HG03439 (cell line): Measurements from ENCODE around the gene ACTL6A.

Experiments used
- ATAC-seq: cut with Tn5 transposase; IDR thresholded peaks from one replicate; pipeline ENCODE4 v1.9.1; 2021; ENCODE audit warnings: mild to moderate bottlenecking, moderate library complexity; ENCODE audit not compliant: unreplicated experiment

Gene ACTL6A

GRCh38 chr3:179589143-179589542, 26.4 kb downstream of the ACTL6A start:
- ATAC-seq, result no peak

- ATAC-seq, result no peak
Measured at GRCh38 chr3:179590669-179591068, 27.9 kb downstream of the ACTL6A start.

DNA sequence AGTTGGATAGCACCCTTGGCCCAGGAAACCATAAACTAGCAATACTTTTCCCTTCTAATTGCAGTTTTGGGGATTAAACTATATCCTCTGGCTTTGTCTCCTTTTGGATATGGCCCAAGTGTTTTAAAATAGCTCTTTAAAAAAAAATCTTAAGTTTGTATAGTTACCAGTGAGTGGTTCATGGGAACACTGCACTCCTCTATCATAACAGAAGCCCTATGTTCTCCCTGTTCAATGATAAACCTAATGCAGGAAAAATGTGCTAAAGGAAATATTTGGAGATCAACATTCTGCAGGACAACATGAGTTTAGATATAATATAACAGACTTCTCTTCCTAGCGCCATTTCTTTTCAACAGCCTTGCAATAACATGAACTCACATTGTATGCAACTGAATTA, 28.6 kb downstream of the ACTL6A start:
- ATAC-seq, result no peak

- no peak for ATAC-seq
Measured at GRCh38 chr3:179599531-179599930, 36.8 kb downstream of the ACTL6A start.

DNA sequence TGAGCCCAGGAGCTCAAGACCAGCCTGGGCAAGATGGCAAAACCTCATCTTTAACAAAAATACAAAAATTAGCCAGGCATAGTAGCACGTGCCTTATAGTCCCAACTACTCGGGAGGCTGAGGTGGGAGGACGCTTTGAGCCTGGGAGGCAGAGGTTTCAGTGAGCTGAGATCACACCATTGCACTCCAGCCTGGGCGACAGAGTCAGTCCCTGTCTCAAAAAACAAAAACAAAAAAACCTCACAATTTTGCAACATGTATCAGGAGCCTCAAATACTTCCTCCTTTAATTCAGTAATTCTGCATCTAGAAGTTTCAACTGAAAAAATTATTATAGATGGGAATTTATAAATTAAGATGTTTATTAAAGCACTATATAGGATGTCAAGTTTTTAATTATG, 40.6 kb downstream of the ACTL6A start:
- ATAC-seq, result no peak

- ATAC-seq, result no peak
Measured at GRCh38 chr3:179603831-179604230, 41.1 kb downstream of the ACTL6A start.

DNA sequence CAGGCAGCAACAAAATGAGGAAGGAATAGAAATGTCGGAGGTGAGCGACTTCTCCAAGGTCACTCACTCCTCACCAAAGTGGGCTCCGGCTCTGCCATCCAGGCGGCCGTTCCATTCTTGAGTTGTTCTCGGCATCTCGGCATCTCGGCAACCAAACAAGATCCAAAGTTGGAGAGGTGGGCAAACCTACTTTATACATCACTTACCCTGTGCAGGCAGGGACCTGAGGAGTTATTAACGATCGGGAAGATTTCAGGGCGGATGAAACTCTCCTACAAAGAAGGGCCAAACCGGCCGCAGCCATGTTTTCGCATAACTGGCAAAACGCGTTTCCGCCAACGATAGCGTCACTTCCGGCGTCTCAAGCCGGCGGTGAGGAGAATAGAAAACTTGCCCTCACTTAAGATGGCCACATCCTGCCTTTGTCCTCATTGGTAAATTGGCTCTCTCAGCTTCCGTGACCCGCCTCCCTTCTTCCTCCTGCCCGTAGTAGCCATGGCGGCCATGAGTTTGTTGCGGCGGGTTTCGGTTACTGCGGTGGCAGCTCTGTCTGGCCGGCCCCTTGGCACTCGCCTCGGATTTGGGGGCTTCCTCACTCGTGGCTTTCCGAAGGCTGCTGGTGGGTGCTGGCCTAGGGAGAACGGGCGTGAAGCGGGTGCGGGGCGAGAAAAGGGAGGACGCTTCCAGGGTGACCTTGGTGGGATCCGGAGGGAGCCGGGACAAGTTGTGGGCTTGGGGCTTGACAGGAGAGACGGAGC, 41.8 kb downstream of the ACTL6A start, which contains the start of the genes MRPL47 and NDUFB5:
Gene MRPL47 (minus strand): TSS at position 318 of the 758 bp plus-strand sequence. CDS start 14 bp downstream, at position 304.
Gene NDUFB5 (plus strand): TSS at position 474 of the 758 bp plus-strand sequence. CDS start 22 bp downstream, at position 496.
- ATAC-seq, result peak; percentile 95

DNA sequence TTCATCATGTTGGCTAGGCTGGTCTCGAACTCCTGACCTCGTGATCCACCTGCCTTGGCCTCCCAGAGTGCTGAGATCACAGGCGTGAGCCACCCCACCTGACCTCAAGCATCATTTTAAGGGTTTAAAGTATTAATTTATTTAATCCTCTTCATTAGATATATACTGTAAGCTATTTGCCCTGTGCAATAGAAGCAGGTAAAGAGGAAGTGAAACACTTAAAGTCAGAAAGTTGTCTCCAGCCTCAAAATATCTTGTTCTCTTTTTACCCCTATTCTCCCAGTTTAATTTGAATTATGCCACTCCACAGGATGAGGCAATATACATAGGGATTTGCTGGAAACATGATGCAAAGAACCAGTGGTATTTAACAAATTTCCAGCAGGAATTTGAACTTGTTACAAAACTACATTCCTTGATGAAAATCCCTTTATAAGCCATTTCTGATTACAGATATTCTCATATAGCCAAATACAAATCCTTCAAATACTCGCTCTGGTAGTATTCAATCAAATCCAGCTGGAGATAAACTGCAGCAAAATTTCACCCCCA, 43.9 kb downstream of the ACTL6A start:
- ATAC-seq, result no peak

GRCh38 chr3:179608931-179609720, 46.4 kb downstream of the ACTL6A start:
- peak; percentile 40 for ATAC-seq

DNA sequence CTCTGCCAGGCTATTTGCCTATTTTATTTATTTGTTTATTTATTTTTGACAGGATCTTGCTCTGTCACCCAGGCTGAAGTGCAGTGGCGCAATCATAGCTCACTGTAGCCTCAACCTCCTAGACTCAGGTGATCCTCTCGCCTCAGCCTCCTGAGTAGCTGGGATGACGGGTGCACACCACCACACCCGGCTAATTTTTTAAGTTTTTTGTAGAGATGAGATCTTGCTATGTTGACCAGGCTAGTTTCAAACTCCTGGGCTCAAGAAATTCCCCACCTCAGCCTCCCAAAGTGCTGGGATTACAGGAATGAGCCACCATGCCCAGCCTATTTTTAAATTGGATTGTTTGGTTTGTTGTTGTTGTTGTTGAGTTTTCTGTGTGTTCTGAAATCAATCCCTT, 47.3 kb downstream of the ACTL6A start:
- no peak for ATAC-seq

DNA sequence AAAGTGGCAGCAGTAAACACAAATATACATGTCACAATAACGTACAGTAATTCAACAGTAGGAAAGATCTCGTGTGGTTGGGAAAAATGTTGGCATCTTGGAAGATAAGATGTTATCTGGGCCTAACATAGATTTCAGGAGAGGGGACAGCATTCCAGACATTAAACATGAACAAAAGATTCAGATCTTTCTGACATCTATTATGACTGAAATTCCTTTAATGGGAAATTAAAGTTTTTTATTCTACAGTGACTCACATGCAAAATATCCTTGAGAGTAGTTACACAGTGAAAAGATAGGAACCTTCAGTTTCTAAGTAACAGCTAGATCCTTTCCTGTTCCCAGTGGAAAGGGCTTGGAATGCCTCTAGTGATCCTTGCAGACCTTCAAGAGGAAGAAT, 51.1 kb downstream of the ACTL6A start:
- ATAC-seq, result no peak

DNA sequence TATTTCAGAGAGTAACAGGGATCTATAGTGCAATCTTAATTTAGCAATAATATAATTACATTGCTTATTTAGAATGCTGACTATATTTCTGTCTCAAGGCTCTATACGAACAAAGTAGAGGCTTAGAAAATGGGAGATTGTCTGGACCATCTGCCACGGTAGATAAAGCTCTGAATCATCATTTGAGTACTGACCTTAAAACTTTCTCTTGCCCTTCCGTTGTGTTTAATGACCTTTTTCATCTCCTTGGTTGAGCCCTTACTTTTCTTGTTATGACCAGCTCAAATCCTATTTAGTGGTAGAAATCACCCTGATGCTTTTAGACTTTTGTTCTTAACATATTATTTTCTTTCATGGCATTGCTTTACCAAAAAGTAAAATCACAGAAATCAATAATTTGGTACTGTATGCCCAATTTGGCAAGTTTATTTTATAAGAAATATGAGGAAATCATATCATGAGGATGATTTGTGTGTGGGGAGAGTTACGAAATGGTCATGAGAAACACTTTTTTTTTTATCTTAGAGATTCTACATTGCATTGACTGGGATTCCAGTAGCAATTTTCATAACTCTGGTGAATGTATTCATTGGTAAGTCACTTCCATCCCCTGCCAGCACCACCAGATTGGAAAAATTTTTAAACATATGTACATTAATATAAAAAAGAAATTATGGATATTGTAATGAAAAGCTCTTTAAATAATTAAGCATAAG, 52.9 kb downstream of the ACTL6A start:
- ATAC-seq, result no peak

DNA sequence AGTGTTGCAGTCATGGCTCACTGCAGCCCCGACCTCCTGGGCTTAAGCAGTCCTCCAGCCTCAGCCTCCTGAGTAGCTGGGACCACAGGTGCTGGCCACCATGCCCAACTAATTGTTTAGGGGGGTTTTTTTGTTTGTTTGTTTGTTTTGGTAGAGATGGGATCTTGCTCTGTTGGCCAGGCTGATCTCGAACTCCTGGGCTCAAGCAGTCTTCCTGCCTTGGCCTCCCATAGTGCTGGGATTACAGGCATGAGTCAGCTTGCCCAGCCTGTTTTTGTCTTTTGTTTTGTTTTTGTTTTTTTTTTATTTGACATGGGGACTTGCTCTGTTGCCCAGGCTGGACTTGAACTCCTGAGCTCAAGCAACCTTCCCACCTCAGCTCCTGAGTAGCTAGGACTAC, 59.3 kb downstream of the ACTL6A start:
- no peak for ATAC-seq

GRCh38 chr3:179624451-179624850, 61.7 kb downstream of the ACTL6A start:
- ATAC-seq, result no peak

- ATAC-seq, result no peak
Measured at GRCh38 chr3:179630753-179631451, 68.2 kb downstream of the ACTL6A start.
